H1 (cell line): ENCODE measurements around the gene DSCAM. TPM values are rescaled to one million over a fixed set of nuclear protein-coding genes. Genes with fewer than 3 reads are reported as not detected.

Experiments used
- CTCF ChIA-PET: fragments of 300-600 bp; sonication (Branson Sonifier 250); formaldehyde crosslinking; loops from one replicate; lab custom pipeline; 2021; ENCODE audit not compliant: partially characterized antibody; lab: Charles Lee
- POLR2A ChIA-PET: fragments of 300-600 bp; sonication (Branson Sonifier 250); formaldehyde crosslinking; loops from one replicate; lab custom pipeline; 2021; ENCODE audit warnings: inconsistent platforms; ENCODE audit not compliant: partially characterized antibody; lab: Charles Lee
- DNase-seq, 2 experiments: peaks; one replicate each; pipeline versions ENCODE4 v3.0.0 to v3.0.0-alpha.2; 2010 to 2022; ENCODE audit warnings: low spot score in 2 of 2, low read depth in 1 of 2, mixed read lengths in 1 of 2
- FAIRE-seq: peaks from 2 replicates; lab custom pipeline; 2011; peaks lifted over from hg19 to GRCh38; lab: Jason Lieb, UNC
- H2AFZ ChIP-seq: 2 replicates; pipeline ENCODE4 v1.8.1; 2012; ENCODE audit warnings: low read length, inconsistent platforms
- H2AK5ac ChIP-seq: 2 replicates; pipeline ENCODE4 v1.6.1; 2013; ENCODE audit warnings: low read depth, low read length
- H2BK120ac ChIP-seq: replicated peaks from 2 replicates; pipeline ENCODE3; 2013; ENCODE audit warnings: low read depth, low read length, inconsistent platforms
- H2BK12ac ChIP-seq: 2 replicates; pipeline ENCODE4 v1.6.1; 2013; ENCODE audit warnings: low read depth, low read length
- H2BK15ac ChIP-seq: 2 replicates; pipeline ENCODE4 v1.6.1; 2013; ENCODE audit warnings: low read length
- H2BK20ac ChIP-seq: 2 replicates; pipeline ENCODE4 v1.6.1; 2013; ENCODE audit warnings: low read length
- H2BK5ac ChIP-seq: 2 replicates; pipeline ENCODE4 v1.6.1; 2013; ENCODE audit warnings: low read depth, low read length
- H3K14ac ChIP-seq: 2 replicates; pipeline ENCODE4 v1.6.1; 2013; ENCODE audit warnings: inconsistent platforms; ENCODE audit not compliant: insufficient read length
- H3K18ac ChIP-seq: 2 replicates; pipeline ENCODE4 v1.6.1; 2013; ENCODE audit warnings: low read length; ENCODE audit errors: extremely low read depth
- H3K23ac ChIP-seq: 2 replicates; pipeline ENCODE4 v1.6.1; 2013; ENCODE audit warnings: inconsistent platforms; ENCODE audit not compliant: insufficient read length
- H3K23me2 ChIP-seq: 2 replicates; pipeline ENCODE4 v1.6.1; 2013; ENCODE audit warnings: low read depth, low read length
- H3K27ac ChIP-seq: 2 replicates; pipeline ENCODE4 v1.6.1; 2011; ENCODE audit warnings: low read depth, low read length, inconsistent platforms
- H3K27me3 ChIP-seq, 4 experiments: replicated peaks in 1 of 4; 1 replicate in 1 of 4; 2 replicates in 3 of 4; pipeline versions ENCODE4 v1.6.1 to v1.8.1; 2011 to 2013; ENCODE audit warnings: low read length in 3 of 4, mild to moderate bottlenecking in 3 of 4, inconsistent platforms in 2 of 4, mixed read lengths in 2 of 4, moderate library complexity in 1 of 4; ENCODE audit not compliant: control insufficient read depth in 3 of 4, insufficient read depth in 3 of 4; ENCODE audit errors: extremely low read depth in 1 of 4
- H3K36me3 ChIP-seq, 4 experiments: 2 replicates each; pipeline versions ENCODE4 v1.6.1 to v1.8.1; 2011 to 2013; ENCODE audit warnings: mild to moderate bottlenecking in 4 of 4, low read length in 3 of 4, moderate library complexity in 2 of 4, control low read depth in 1 of 4, inconsistent platforms in 1 of 4; ENCODE audit not compliant: insufficient read depth in 4 of 4, control insufficient read depth in 2 of 4
- H3K4ac ChIP-seq: replicated peaks from 2 replicates; pipeline ENCODE3; 2013; ENCODE audit warnings: low read length, low read depth, mixed read lengths, inconsistent platforms; ENCODE audit not compliant: insufficient read length
- H3K4me1 ChIP-seq, 4 experiments: replicated peaks in 1 of 4; 1 replicate in 1 of 4; 2 replicates in 3 of 4; pipeline versions ENCODE4 v1.6.1 to v1.8.1; 2011 to 2013; ENCODE audit warnings: low read length in 3 of 4, inconsistent platforms in 2 of 4, mixed read lengths in 1 of 4; ENCODE audit not compliant: insufficient read depth in 4 of 4, control insufficient read depth in 3 of 4
- H3K4me2 ChIP-seq, 2 experiments: 2 replicates each; pipeline versions ENCODE4 v1.6.1 to v1.8.1; 2011 to 2013; ENCODE audit warnings: low read depth in 2 of 2, low read length in 2 of 2, control low read depth in 1 of 2, inconsistent platforms in 1 of 2, mild to moderate bottlenecking in 1 of 2; ENCODE audit not compliant: insufficient read depth in 1 of 2
- H3K4me3 ChIP-seq, 4 experiments: fragments of 200-600, 300-600 bp in 1 of 4; sonication (generic), shearing (Covaris generic), sonication (Bioruptor Twin) in 1 of 4; 2 replicates each; pipeline versions ENCODE4 v1.5.1 to v1.8.1; 2011 to 2016; ENCODE audit warnings: low read length in 4 of 4, low read depth in 3 of 4, control low read depth in 2 of 4, inconsistent platforms in 2 of 4, mild to moderate bottlenecking in 2 of 4, mixed read lengths in 1 of 4, moderate library complexity in 1 of 4; ENCODE audit not compliant: insufficient read depth in 2 of 4; ENCODE audit errors: extremely low read depth in 1 of 4
- H3K56ac ChIP-seq: replicated peaks from 2 replicates; pipeline ENCODE3; 2013; ENCODE audit warnings: low read depth, mild to moderate bottlenecking, mixed read lengths, low read length, inconsistent platforms; ENCODE audit not compliant: insufficient read length
- H3K79me1 ChIP-seq: 2 replicates; pipeline ENCODE4 v1.6.1; 2013; ENCODE audit warnings: low read depth, low read length, control low read depth
- H3K79me2 ChIP-seq, 2 experiments: 2 replicates each; pipeline versions ENCODE4 v1.6.1 to v1.8.1; 2012 to 2013; ENCODE audit warnings: low read length in 2 of 2, mild to moderate bottlenecking in 2 of 2, inconsistent platforms in 1 of 2; ENCODE audit not compliant: insufficient read depth in 2 of 2, control insufficient read depth in 1 of 2
- H3K9ac ChIP-seq, 4 experiments: replicated peaks in 1 of 4; 1 replicate in 1 of 4; 2 replicates in 3 of 4; pipeline versions ENCODE4 v1.6.1 to v1.8.1; 2011 to 2013; ENCODE audit warnings: low read depth in 3 of 4, low read length in 3 of 4, control low read depth in 2 of 4, mild to moderate bottlenecking in 2 of 4, moderate library complexity in 2 of 4, inconsistent platforms in 1 of 4; ENCODE audit errors: extremely low read depth in 1 of 4
- H3K9me3 ChIP-seq, 2 experiments: 2 replicates each; pipeline versions ENCODE4 v1.6.1 to v1.8.1; 2012 to 2013; ENCODE audit warnings: mild to moderate bottlenecking in 2 of 2, moderate library complexity in 2 of 2, control low read depth in 1 of 2, inconsistent platforms in 1 of 2, low read depth in 1 of 2, low read length in 1 of 2, mixed read lengths in 1 of 2; ENCODE audit not compliant: insufficient read depth in 2 of 2
- H4K20me1 ChIP-seq, 2 experiments: replicated peaks in 1 of 2; 2 replicates each; pipeline versions ENCODE3 to v1.8.1; 2011 to 2013; ENCODE audit warnings: inconsistent platforms in 2 of 2, low read length in 2 of 2, mild to moderate bottlenecking in 1 of 2; ENCODE audit not compliant: insufficient read depth in 2 of 2, control insufficient read depth in 1 of 2
- H4K5ac ChIP-seq: 2 replicates; pipeline ENCODE4 v1.6.1; 2013; ENCODE audit warnings: low read length, low read depth, mixed read lengths, inconsistent platforms; ENCODE audit not compliant: insufficient read length
- H4K8ac ChIP-seq: 2 replicates; pipeline ENCODE4 v1.8.0; 2013; ENCODE audit warnings: mild to moderate bottlenecking, moderate library complexity, low read length, inconsistent platforms; ENCODE audit not compliant: insufficient read depth; ENCODE audit errors: extremely low read depth
- H4K91ac ChIP-seq: replicated peaks from 2 replicates; pipeline ENCODE3; 2013; ENCODE audit warnings: low read length, mixed read lengths, inconsistent platforms; ENCODE audit not compliant: insufficient read length
- ASH2L ChIP-seq: fragments of 200-600, 300-600 bp; sonication (generic); IDR thresholded peaks from one replicate; pipeline ENCODE4 v1.7.1; 2017; ENCODE audit warnings: low read length
- ATF2 ChIP-seq: IDR thresholded peaks from 2 replicates; pipeline ENCODE4 v1.6.1; 2012; ENCODE audit warnings: low read length, inconsistent platforms
- EGR1 ChIP-seq: IDR thresholded peaks from 2 replicates; pipeline ENCODE4 v1.6.1; 2011; ENCODE audit warnings: low read depth, low read length, borderline replicate concordance
- HDAC2 ChIP-seq, 2 experiments: fragments of 300-600 bp in 1 of 2; sonication (generic) in 1 of 2; IDR thresholded peaks; 2 replicates each; pipeline ENCODE4 v1.6.1; 2011 to 2012; ENCODE audit warnings: low read depth in 2 of 2, low read length in 2 of 2, mild to moderate bottlenecking in 2 of 2, moderate library complexity in 2 of 2, borderline replicate concordance in 1 of 2, inconsistent platforms in 1 of 2
- NRF1 ChIP-seq: IDR thresholded peaks from 2 replicates; pipeline ENCODE4 v1.6.1; 2011; ENCODE audit warnings: mild to moderate bottlenecking, low read depth, low read length, improper control_type of control experiment
- RNF2 ChIP-seq: fragments of 200-900, 300-1000 bp; sonication (generic); IDR thresholded peaks from 2 replicates; pipeline ENCODE4 v1.7.1; 2016; ENCODE audit warnings: borderline replicate concordance, low read depth, mild to moderate bottlenecking, antibody characterized with exemption, low read length; ENCODE audit not compliant: poor library complexity, severe bottlenecking; ENCODE audit errors: missing control alignments
- SIRT6 ChIP-seq: IDR thresholded peaks from one replicate; pipeline ENCODE4 v1.7.1; 2012; ENCODE audit warnings: low read length, inconsistent platforms
- TAF1 ChIP-seq: IDR thresholded peaks from 2 replicates; pipeline ENCODE4 v1.6.1; 2011; ENCODE audit warnings: mild to moderate bottlenecking, low read depth, low read length
- TEAD4 ChIP-seq: IDR thresholded peaks from 2 replicates; pipeline ENCODE4 v1.6.1; 2012; ENCODE audit warnings: low read depth, low read length, inconsistent platforms, mixed read lengths
- WGBS, 2 experiments: shearing (Covaris generic) in 1 of 2; methylation state at CpG; one replicate each; pipeline versions ENCODE4 v1.1.6 to v1.1.7; 2013 to 2015; ENCODE audit warnings: low lambda C conversion rate in 2 of 2, mixed read lengths in 2 of 2, inconsistent platforms in 1 of 2, low coverage in 1 of 2, missing lambda C conversion rate in 1 of 2; ENCODE audit not compliant: insufficient replicate concordance in 2 of 2, insufficient coverage in 1 of 2, insufficient read length in 1 of 2; ENCODE audit errors: extremely low coverage in 1 of 2, missing lambda C conversion rate in 1 of 2; 5-methylcytosine and 5-hydroxymethylcytosine counted together
- polyA plus RNA-seq, 7 experiments: library from polyadenylated mRNA; depleted of rRNA in 3 of 7; stranded (reverse) in 5 of 7; unstranded in 2 of 7; fragments of >200 nt in 5 of 7; fragments of 200-250 nt in 2 of 7; gene quantifications; 1 replicate in 5 of 7; 2 replicates in 1 of 7; 4 replicates in 1 of 7; pipeline versions ENCODE4 v1.2.1 to v1.2.3, GENCODE V29; 2011 to 2013; ENCODE audit warnings: missing spikeins in 2 of 7, mixed read lengths in 2 of 7
- total RNA-seq: library from RNA; stranded (reverse); fragmentation: NEBNext Ultra II Directional; extraction: Animal tissue kit (Norgen Biotek cat#: 25700); gene quantifications from 2 replicates; pipeline ENCODE4 v1.2.1, GENCODE V29; 2021
- TF ChIP-seq, protein P1 (sequence below): IDR thresholded peaks from 2 replicates; pipeline ENCODE4 v1.6.1; 2011; ENCODE audit warnings: low read depth, mild to moderate bottlenecking, low read length; ENCODE audit not compliant: insufficient read depth

The DSCAM gene
- total and polyA plus RNA-seq, 2 of the 8 experiments (the other 6 are each of a cell fraction or from before 2014, with no cell fraction given), result 0.02 to 0.15 TPM

DNA sequence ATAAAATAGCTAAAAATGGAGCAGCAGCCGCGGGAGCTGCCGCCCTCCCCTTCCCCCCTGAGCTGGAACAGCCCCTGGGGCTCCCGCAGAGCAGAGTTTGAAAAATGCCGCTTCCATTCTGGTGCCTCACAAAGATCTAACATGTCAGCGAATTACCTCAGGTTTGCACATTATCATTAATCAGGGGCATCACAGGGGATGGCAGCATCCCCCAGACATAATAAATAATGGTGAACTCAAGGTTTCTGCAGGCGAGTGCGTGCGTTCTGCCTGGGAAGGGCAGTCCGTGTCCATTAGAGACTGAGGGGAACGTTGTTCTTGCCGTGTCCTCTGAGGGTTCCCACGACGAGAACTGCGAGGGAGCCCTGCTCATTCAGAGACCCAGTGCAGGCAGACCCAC lies 372.4 kb downstream of the DSCAM start:
- DNase-seq (no peak), FAIRE-seq (no peak)
- no peak overlapping the region; the same call in 1 of the 2 replicates for H4K8ac ChIP-seq
- no peaks in the 10 kb centered on the region for H4K20me1 ChIP-seq
- no peak overlapping the region for H3K23ac ChIP-seq
- H2BK20ac ChIP-seq, result no peak overlapping the region
- no peaks in the 10 kb centered on the region for H3K79me1 ChIP-seq
- no peaks in the 10 kb centered on the region for H3K36me3 ChIP-seq
- H3K79me2 ChIP-seq, result no peaks in the 10 kb centered on the region
- H2BK15ac ChIP-seq, result no peak overlapping the region
- no peaks in the 10 kb centered on the region for H3K4me1 ChIP-seq
- H3K4me2 ChIP-seq, result no peak overlapping the region
- H2BK12ac ChIP-seq, result no peak overlapping the region
- H4K5ac ChIP-seq, result no peak overlapping the region
- ChIA-PET POLR2A (no interaction called here), CTCF (interaction anchor here (0.7 kb wide), 1 partner anchor 33 kb away, joined by 3 read pairs; no protein-coding TSS in a partner anchor)
- H4K91ac ChIP-seq, result no peak overlapping the region
- H3K4ac ChIP-seq, result no peak overlapping the region
- no peak overlapping the region for H3K27ac ChIP-seq
- no peak overlapping the region for H3K56ac ChIP-seq
- H2AFZ ChIP-seq, result no peak overlapping the region
- H3K27me3 ChIP-seq, result no peaks in the 10 kb centered on the region
- no peak overlapping the region for H3K9ac ChIP-seq
- no peaks in the 10 kb centered on the region for H3K23me2 ChIP-seq
- WGBS, 2 experiments, result 94% methylated on average over 15 of the region's 15 CpGs; no CpG with 5 or more reads in 1 of the 2 experiments
- H2BK5ac ChIP-seq, result no peak overlapping the region
- no peak overlapping the region for H3K18ac ChIP-seq
- no peak overlapping the region for H2BK120ac ChIP-seq
- H3K4me3 ChIP-seq, result no peak overlapping the region
- no peak overlapping the region for H3K14ac ChIP-seq
- H3K9me3 ChIP-seq, result no peaks in the 10 kb centered on the region; a peak in 1 of 4 replicates
- H2AK5ac ChIP-seq, result no peak overlapping the region
- TF ChIP-seq TAF1 (no peak), ATF2 (no peak), EGR1 (no peak), SIRT6 (no peak), TEAD4 (no peak), ASH2L (no peak), NRF1 (no peak), HDAC2 (IDR thresholded peaks at IDR 0.05; ENCODE audit: borderline replicate concordance in 1 of 2, low read depth in 2 of 2, low read length in 2 of 2) (no peak), RNF2 (no peak)
- TF ChIP-seq, protein P1, sequence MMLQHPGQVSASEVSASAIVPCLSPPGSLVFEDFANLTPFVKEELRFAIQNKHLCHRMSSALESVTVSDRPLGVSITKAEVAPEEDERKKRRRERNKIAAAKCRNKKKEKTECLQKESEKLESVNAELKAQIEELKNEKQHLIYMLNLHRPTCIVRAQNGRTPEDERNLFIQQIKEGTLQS, result no peak
